Liver (tissue), 9 donors: Measurements from ENCODE around the gene TAF4. TPM values are rescaled to one million over a fixed set of nuclear protein-coding genes. Genes with fewer than 3 reads are reported as not detected.

ENCODE experiments used
- DNase-seq: peaks from one replicate; pipeline ENCODE4 v3.0.0-alpha.2; 2017; ENCODE audit warnings: low spot score
- H3K27ac ChIP-seq, 2 donors: one replicate each; pipeline ENCODE4 v1.7.0; 2013; ENCODE audit warnings: inconsistent platforms in 2 of 2, low read length in 2 of 2, control low read depth in 1 of 2, low read depth in 1 of 2, mild to moderate bottlenecking in 1 of 2
- H3K27me3 ChIP-seq, 4 donors: one replicate each; pipeline versions ENCODE4 v1.6.1 to v1.7.0; 2013; ENCODE audit warnings: low read length in 3 of 4, inconsistent platforms in 1 of 4, mild to moderate bottlenecking in 1 of 4, moderate library complexity in 1 of 4; ENCODE audit not compliant: control insufficient read depth in 4 of 4, insufficient read depth in 4 of 4
- H3K36me3 ChIP-seq, 4 donors: one replicate each; pipeline versions ENCODE4 v1.6.1 to v1.7.0; 2013; ENCODE audit warnings: low read length in 3 of 4, mild to moderate bottlenecking in 3 of 4, low read depth in 1 of 4, moderate library complexity in 1 of 4; ENCODE audit not compliant: control insufficient read depth in 4 of 4, insufficient read depth in 3 of 4
- H3K4me1 ChIP-seq, 4 donors: one replicate each; pipeline versions ENCODE4 v1.6.1 to v1.7.0; 2013; ENCODE audit warnings: low read length in 3 of 4, mild to moderate bottlenecking in 3 of 4, moderate library complexity in 1 of 4; ENCODE audit not compliant: control insufficient read depth in 4 of 4, insufficient read depth in 4 of 4
- H3K4me3 ChIP-seq, 3 donors: one replicate each; pipeline versions ENCODE4 v1.6.1 to v1.7.0; 2013; ENCODE audit warnings: low read length in 3 of 3, control low read depth in 1 of 3, low read depth in 1 of 3, mild to moderate bottlenecking in 1 of 3
- H3K9ac ChIP-seq, 2 donors: one replicate each; pipeline ENCODE4 v1.7.0; 2013; ENCODE audit warnings: low read length in 2 of 2, mild to moderate bottlenecking in 2 of 2, moderate library complexity in 2 of 2, control low read depth in 1 of 2, low read depth in 1 of 2
- H3K9me3 ChIP-seq, 4 donors: one replicate each; pipeline versions ENCODE4 v1.6.1 to v1.7.0; 2013; ENCODE audit warnings: low read length in 3 of 4; ENCODE audit not compliant: control insufficient read depth in 4 of 4
- ATF3 ChIP-seq: IDR thresholded peaks from 2 replicates; pipeline ENCODE4 v1.6.1; 2016; ENCODE audit warnings: antibody characterized with exemption
- CTCF ChIP-seq: fragments of 150-350 bp; IDR thresholded peaks from 2 replicates; pipeline ENCODE4 v1.5.1; 2017; ENCODE audit warnings: improper control_type of control experiment, low read depth, low read length; ENCODE audit not compliant: missing input control
- EGR1 ChIP-seq, 2 donors: IDR thresholded peaks; 2 replicates each; pipeline ENCODE4 v1.6.1; 2016 to 2018; ENCODE audit warnings: antibody characterized with exemption in 2 of 2, low read depth in 2 of 2
- FOXA1 ChIP-seq: IDR thresholded peaks from 2 replicates; pipeline ENCODE4 v1.6.1; 2016; ENCODE audit warnings: antibody characterized with exemption
- FOXA2 ChIP-seq: IDR thresholded peaks from 2 replicates; pipeline ENCODE4 v1.6.1; 2016; ENCODE audit warnings: antibody characterized with exemption
- GABPA ChIP-seq, 2 donors: IDR thresholded peaks in 1 of 2; conservative IDR thresholded peaks in 1 of 2; 2 replicates each; pipeline ENCODE4 v1.6.1; 2016; ENCODE audit warnings: antibody characterized with exemption in 2 of 2, mild to moderate bottlenecking in 1 of 2, moderate library complexity in 1 of 2
- HNF4A ChIP-seq, 2 donors: conservative IDR thresholded peaks; 2 replicates each; pipeline ENCODE4 v1.6.1; 2016; ENCODE audit warnings: antibody characterized with exemption in 2 of 2, mild to moderate bottlenecking in 2 of 2
- HNF4G ChIP-seq: IDR thresholded peaks from 2 replicates; pipeline ENCODE4 v1.6.1; 2016; ENCODE audit warnings: antibody characterized with exemption
- JUND ChIP-seq, 2 donors: IDR thresholded peaks; 2 replicates each; pipeline ENCODE4 v1.6.1; 2016; ENCODE audit warnings: antibody characterized with exemption in 2 of 2
- MAX ChIP-seq: IDR thresholded peaks from 2 replicates; pipeline ENCODE4 v1.6.1; 2016; ENCODE audit warnings: antibody characterized with exemption
- NR2F2 ChIP-seq: IDR thresholded peaks from 2 replicates; pipeline ENCODE4 v1.6.1; 2016; ENCODE audit warnings: antibody characterized with exemption
- RAD21 ChIP-seq, 2 donors: IDR thresholded peaks; 2 replicates each; pipeline ENCODE4 v1.6.1; 2016; ENCODE audit warnings: antibody characterized with exemption in 2 of 2, mild to moderate bottlenecking in 2 of 2
- REST ChIP-seq: IDR thresholded peaks from 2 replicates; pipeline ENCODE4 v1.6.1; 2016; ENCODE audit warnings: antibody characterized with exemption, mild to moderate bottlenecking
- RXRA ChIP-seq, 2 donors: IDR thresholded peaks; 2 replicates each; pipeline ENCODE4 v1.6.1; 2017 to 2018; ENCODE audit warnings: antibody characterized with exemption in 2 of 2, mild to moderate bottlenecking in 1 of 2
- SP1 ChIP-seq: IDR thresholded peaks from 2 replicates; pipeline ENCODE4 v1.6.1; 2018; ENCODE audit warnings: antibody characterized with exemption, mild to moderate bottlenecking
- TAF1 ChIP-seq: conservative IDR thresholded peaks from 2 replicates; pipeline ENCODE4 v1.6.1; 2016; ENCODE audit warnings: antibody characterized with exemption, mild to moderate bottlenecking
- YY1 ChIP-seq: IDR thresholded peaks from 2 replicates; pipeline ENCODE4 v1.6.1; 2016; ENCODE audit warnings: antibody characterized with exemption, mild to moderate bottlenecking
- ZBTB33 ChIP-seq: IDR thresholded peaks from 2 replicates; pipeline ENCODE4 v1.6.1; 2016; ENCODE audit warnings: antibody characterized with exemption
- WGBS: extraction: QIAGEN DNeasy Blood & Tissue Kit; methylation state at CpG from one replicate; pipeline ENCODE4 v1.1.7; 2013; 5-methylcytosine and 5-hydroxymethylcytosine counted together
- polyA plus RNA-seq, 2 donors: library from polyadenylated mRNA; stranded (reverse) in 1 of 2; unstranded in 1 of 2; fragments of 200-250 nt in 1 of 2; fragments of >200 nt in 1 of 2; fragmentation: Nextera tagmentation in 1 of 2; extraction: Ambion mirVana in 1 of 2; gene quantifications; one replicate each; pipeline versions ENCODE4 v1.2.1 to v1.2.3, GENCODE V29; 2013 to 2015
- total RNA-seq, 2 donors: library from RNA; depleted of rRNA; stranded (reverse); fragments of >200 nt; gene quantifications; one replicate each; pipeline ENCODE4 v1.2.3, GENCODE V29; 2014
- donor health status: healthy.
- donor health status: healthy.
- donor health status: healthy.
- donor health status: healthy.
- donor health status: healthy.

Gene TAF4
- total and polyA plus RNA-seq, 4 donors = 2.0 to 11.8 (median 5.6) TPM

GRCh38 chr20:62042025-62042820 is 23.5 kb downstream of the TAF4 start:
- Histone ChIP-seq H3K4me3 (no peak overlapping the region), H3K9me3 (no peaks in the 10 kb centered on the region), H3K27me3 (no peaks in the 10 kb centered on the region), H3K27ac (no peak overlapping the region), H3K9ac (no peak overlapping the region), H3K36me3 (no peaks in the 10 kb centered on the region), H3K4me1 (peaks cover 6 to 20% (median 15%) of the 10 kb centered on the region in 4 donors)
- TF ChIP-seq MAX (no peak), RAD21 (IDR thresholded peaks at IDR 0.05) (no peak), YY1 (no peak), EGR1 (IDR thresholded peaks at IDR 0.05; ENCODE audit: low read depth in 2 of 2) (no peak), SP1 (no peak), FOXA2 (no peak), HNF4G (no peak), NR2F2 (no peak), TAF1 (no peak), HNF4A (conservative IDR thresholded peaks at IDR 0.05) (no peak), RXRA (IDR thresholded peaks at IDR 0.05) (no peak), ATF3 (no peak), CTCF (no peak), ZBTB33 (no peak), GABPA (IDR thresholded peaks at IDR 0.05 in 1 of 2, conservative IDR thresholded peaks at IDR 0.05 in 1 of 2) (no peak), FOXA1 (no peak), JUND (IDR thresholded peaks at IDR 0.05) (no peak), REST (no peak)
- 97% methylated on average over 22 of the region's 22 CpGs for WGBS
- DNase-seq = no peak
